Breast epithelium (tissue), 4 donors: ENCODE data around the gene TET2. TPM values are rescaled to one million over a fixed set of nuclear protein-coding genes. Genes with fewer than 3 reads are reported as not detected.

Experiments used
- DNase-seq, 2 donors: peaks; one replicate each; pipeline ENCODE4 v3.0.0-alpha.2; 2019; ENCODE audit warnings: low spot score in 2 of 2
- H3K27ac ChIP-seq, 2 donors: fragments of 200-600 bp; sonication (generic) in 1 of 2; one replicate each; pipeline ENCODE4 v1.5.1; 2016 to 2019; ENCODE audit warnings: mild to moderate bottlenecking in 1 of 2
- H3K27me3 ChIP-seq, 2 donors: fragments of 200-600 bp; sonication (generic) in 1 of 2; one replicate each; pipeline versions ENCODE4 v1.5.1 to v1.6.0; 2017 to 2019; ENCODE audit warnings: control low read depth in 1 of 2, mild to moderate bottlenecking in 1 of 2
- H3K36me3 ChIP-seq: fragments of 200-600 bp; one replicate; pipeline ENCODE4 v1.5.1; 2019
- H3K4me1 ChIP-seq, 2 donors: fragments of 200-600 bp; sonication (generic); one replicate each; pipeline ENCODE4 v1.5.1; 2016 to 2019; ENCODE audit warnings: control low read depth in 1 of 2
- H3K4me3 ChIP-seq, 3 donors: fragments of 200-600 bp; sonication (generic); 1 replicate in 2 of 3; 2 replicates in 1 of 3; pipeline ENCODE4 v1.5.1; 2016 to 2019; ENCODE audit warnings: mild to moderate bottlenecking in 3 of 3, moderate library complexity in 2 of 3
- H3K9me3 ChIP-seq, 2 donors: fragments of 200-600 bp; sonication (generic) in 1 of 2; one replicate each; pipeline ENCODE4 v1.5.1; 2016 to 2019; ENCODE audit warnings: control low read depth in 1 of 2
- POLR2A ChIP-seq: fragments of 450-650 bp; IDR thresholded peaks from one replicate; pipeline ENCODE4 v1.6.1; 2016; ENCODE audit warnings: antibody characterized with exemption, mild to moderate bottlenecking, moderate library complexity
- POLR2AphosphoS5 ChIP-seq, 3 donors: sonication (generic); formaldehyde crosslinking; IDR thresholded peaks; one replicate each; pipeline ENCODE4 v1.6.1; 2017; ENCODE audit warnings: antibody characterized with exemption in 3 of 3
- intact Hi-C: fragments of 100-400 bp; cut with DNase I; formaldehyde crosslinking; loops from one replicate; pipeline ENCODE4 v1.15.1; 2023; ENCODE audit warnings: low total_unique reads
- total RNA-seq, 3 donors: library from RNA; depleted of rRNA; stranded (reverse); fragments of >200 nt; gene quantifications; one replicate each; pipeline ENCODE4 v1.1.0, GENCODE V29; 2016
- TF ChIP-seq, protein P1 (sequence below), 3 donors: fragments of 450-650 bp; IDR thresholded peaks; one replicate each; pipeline ENCODE4 v1.5.1; 2016 to 2017; ENCODE audit warnings: antibody characterized with exemption in 3 of 3, mild to moderate bottlenecking in 3 of 3, moderate library complexity in 3 of 3

Gene TET2
- total RNA-seq, 3 donors from 2014 or later: 23.2 to 37.3 (median 29.8) TPM

DNA sequence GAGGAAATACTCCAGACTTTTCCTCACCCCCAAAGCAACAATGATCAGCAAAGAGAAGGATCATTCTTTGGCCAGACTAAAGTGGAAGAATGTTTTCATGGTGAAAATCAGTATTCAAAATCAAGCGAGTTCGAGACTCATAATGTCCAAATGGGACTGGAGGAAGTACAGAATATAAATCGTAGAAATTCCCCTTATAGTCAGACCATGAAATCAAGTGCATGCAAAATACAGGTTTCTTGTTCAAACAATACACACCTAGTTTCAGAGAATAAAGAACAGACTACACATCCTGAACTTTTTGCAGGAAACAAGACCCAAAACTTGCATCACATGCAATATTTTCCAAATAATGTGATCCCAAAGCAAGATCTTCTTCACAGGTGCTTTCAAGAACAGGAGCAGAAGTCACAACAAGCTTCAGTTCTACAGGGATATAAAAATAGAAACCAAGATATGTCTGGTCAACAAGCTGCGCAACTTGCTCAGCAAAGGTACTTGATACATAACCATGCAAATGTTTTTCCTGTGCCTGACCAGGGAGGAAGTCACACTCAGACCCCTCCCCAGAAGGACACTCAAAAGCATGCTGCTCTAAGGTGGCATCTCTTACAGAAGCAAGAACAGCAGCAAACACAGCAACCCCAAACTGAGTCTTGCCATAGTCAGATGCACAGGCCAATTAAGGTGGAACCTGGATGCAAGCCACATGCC is 89.7 kb downstream of the TET2 start:
- TF ChIP-seq, protein P1, sequence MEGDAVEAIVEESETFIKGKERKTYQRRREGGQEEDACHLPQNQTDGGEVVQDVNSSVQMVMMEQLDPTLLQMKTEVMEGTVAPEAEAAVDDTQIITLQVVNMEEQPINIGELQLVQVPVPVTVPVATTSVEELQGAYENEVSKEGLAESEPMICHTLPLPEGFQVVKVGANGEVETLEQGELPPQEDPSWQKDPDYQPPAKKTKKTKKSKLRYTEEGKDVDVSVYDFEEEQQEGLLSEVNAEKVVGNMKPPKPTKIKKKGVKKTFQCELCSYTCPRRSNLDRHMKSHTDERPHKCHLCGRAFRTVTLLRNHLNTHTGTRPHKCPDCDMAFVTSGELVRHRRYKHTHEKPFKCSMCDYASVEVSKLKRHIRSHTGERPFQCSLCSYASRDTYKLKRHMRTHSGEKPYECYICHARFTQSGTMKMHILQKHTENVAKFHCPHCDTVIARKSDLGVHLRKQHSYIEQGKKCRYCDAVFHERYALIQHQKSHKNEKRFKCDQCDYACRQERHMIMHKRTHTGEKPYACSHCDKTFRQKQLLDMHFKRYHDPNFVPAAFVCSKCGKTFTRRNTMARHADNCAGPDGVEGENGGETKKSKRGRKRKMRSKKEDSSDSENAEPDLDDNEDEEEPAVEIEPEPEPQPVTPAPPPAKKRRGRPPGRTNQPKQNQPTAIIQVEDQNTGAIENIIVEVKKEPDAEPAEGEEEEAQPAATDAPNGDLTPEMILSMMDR (IDR thresholded peaks at IDR 0.05): no peak
- TF ChIP-seq POLR2A: no peak
- TF ChIP-seq POLR2AphosphoS5 (IDR thresholded peaks at IDR 0.05): no peak
- no peak for DNase-seq
- H3K36me3 ChIP-seq: no peaks in the 10 kb centered on the region
- no peaks in the 10 kb centered on the region for H3K27me3 ChIP-seq
- no peaks in the 10 kb centered on the region for H3K4me1 ChIP-seq
- no peaks in the 10 kb centered on the region for H3K9me3 ChIP-seq
- H3K4me3 ChIP-seq: no peak overlapping the region
- H3K27ac ChIP-seq: no peak overlapping the region
- intact Hi-C loops: no loop called here

DNA sequence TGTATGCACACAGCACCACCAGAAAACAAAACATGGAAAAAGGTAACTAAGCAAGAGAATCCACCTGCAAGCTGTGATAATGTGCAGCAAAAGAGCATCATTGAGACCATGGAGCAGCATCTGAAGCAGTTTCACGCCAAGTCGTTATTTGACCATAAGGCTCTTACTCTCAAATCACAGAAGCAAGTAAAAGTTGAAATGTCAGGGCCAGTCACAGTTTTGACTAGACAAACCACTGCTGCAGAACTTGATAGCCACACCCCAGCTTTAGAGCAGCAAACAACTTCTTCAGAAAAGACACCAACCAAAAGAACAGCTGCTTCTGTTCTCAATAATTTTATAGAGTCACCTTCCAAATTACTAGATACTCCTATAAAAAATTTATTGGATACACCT is 90.2 kb downstream of the TET2 start:
- no peaks in the 10 kb centered on the region for H3K4me1 ChIP-seq
- no peaks in the 10 kb centered on the region for H3K27me3 ChIP-seq
- no peak overlapping the region for H3K4me3 ChIP-seq
- no peak overlapping the region for H3K27ac ChIP-seq
- DNase-seq: no peak
- no peaks in the 10 kb centered on the region for H3K9me3 ChIP-seq
- intact Hi-C loops: no loop called here
- no peaks in the 10 kb centered on the region for H3K36me3 ChIP-seq
- TF ChIP-seq POLR2A (no peak), POLR2AphosphoS5 (IDR thresholded peaks at IDR 0.05) (no peak)

DNA sequence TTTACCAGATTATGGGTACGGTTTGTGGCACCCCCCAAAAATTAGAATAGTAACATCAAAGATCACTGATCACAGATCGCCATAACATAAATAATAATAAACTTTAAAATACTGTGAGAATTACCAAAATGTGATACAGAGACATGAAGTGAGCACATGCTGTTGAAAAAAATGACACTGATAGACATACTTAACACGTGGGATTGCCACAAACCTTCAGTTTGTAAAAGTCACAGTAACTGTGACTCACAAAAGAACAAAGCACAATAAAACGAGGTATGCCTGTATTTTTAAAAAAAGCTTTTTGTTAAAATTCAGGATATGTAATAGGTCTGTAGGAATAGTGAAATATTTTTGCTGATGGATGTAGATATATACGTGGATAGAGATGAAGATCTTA is 93.4 kb downstream of the TET2 start:
- Histone ChIP-seq H3K27me3 (no peaks in the 10 kb centered on the region), H3K36me3 (no peaks in the 10 kb centered on the region), H3K4me1 (no peaks in the 10 kb centered on the region), H3K9me3 (no peaks in the 10 kb centered on the region), H3K4me3 (no peak overlapping the region), H3K27ac (no peak overlapping the region)
- DNase-seq: no peak
- TF ChIP-seq POLR2A (no peak), POLR2AphosphoS5 (IDR thresholded peaks at IDR 0.05) (no peak)
- TF ChIP-seq, protein P1 (IDR thresholded peaks at IDR 0.05): no peak
- intact Hi-C loops: no loop called here

DNA sequence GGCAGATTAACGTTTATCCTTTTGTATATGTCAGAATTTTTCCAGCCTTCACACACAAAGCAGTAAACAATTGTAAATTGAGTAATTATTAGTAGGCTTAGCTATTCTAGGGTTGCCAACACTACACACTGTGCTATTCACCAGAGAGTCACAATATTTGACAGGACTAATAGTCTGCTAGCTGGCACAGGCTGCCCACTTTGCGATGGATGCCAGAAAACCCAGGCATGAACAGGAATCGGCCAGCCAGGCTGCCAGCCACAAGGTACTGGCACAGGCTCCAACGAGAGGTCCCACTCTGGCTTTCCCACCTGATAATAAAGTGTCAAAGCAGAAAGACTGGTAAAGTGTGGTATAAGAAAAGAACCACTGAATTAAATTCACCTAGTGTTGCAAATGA is 94.8 kb downstream of the TET2 start:
- no peaks in the 10 kb centered on the region for H3K4me1 ChIP-seq
- H3K9me3 ChIP-seq: no peaks in the 10 kb centered on the region
- H3K36me3 ChIP-seq: no peaks in the 10 kb centered on the region
- DNase-seq: peak in 1 of 2 donors; percentile 19
- intact Hi-C loops: no loop called here
- no peaks in the 10 kb centered on the region for H3K27me3 ChIP-seq
- TF ChIP-seq POLR2AphosphoS5 (IDR thresholded peaks at IDR 0.05) (no peak), POLR2A (no peak)
- TF ChIP-seq, protein P1 (IDR thresholded peaks at IDR 0.05): no peak
- H3K27ac ChIP-seq: no peak overlapping the region
- H3K4me3 ChIP-seq: no peak overlapping the region

DNA sequence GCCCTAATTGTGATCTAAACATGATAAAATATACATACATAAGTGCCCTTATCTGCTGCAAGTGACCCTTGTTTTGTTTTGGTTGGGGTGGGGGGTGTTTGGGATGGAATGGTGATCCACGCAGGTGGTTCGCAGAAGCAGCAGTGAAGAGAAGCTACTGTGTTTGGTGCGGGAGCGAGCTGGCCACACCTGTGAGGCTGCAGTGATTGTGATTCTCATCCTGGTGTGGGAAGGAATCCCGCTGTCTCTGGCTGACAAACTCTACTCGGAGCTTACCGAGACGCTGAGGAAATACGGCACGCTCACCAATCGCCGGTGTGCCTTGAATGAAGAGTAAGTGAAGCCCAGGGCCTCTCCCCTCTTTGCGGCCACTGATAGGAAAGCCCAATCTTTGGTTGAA is 96.8 kb downstream of the TET2 start:
- H3K4me3 ChIP-seq: no peak overlapping the region
- DNase-seq: no peak
- H3K36me3 ChIP-seq: no peaks in the 10 kb centered on the region
- no peaks in the 10 kb centered on the region for H3K27me3 ChIP-seq
- no peaks in the 10 kb centered on the region for H3K9me3 ChIP-seq
- intact Hi-C loops: no loop called here
- TF ChIP-seq POLR2A: no peak
- TF ChIP-seq, protein P1 (IDR thresholded peaks at IDR 0.05): no peak
- TF ChIP-seq POLR2AphosphoS5 (IDR thresholded peaks at IDR 0.05): no peak
- no peak overlapping the region for H3K27ac ChIP-seq
- H3K4me1 ChIP-seq: no peaks in the 10 kb centered on the region
